Measurements from ENCODE around the gene SP5. TPM values are rescaled to one million over a fixed set of nuclear protein-coding genes. Genes with fewer than 3 reads are reported as not detected.

SP5 gene
- total RNA-seq (2022; extraction: Qiagen RNA extraction): 0.05 TPM in 1 of 5 replicates, not detected in the others

GRCh38 chr2:170715062-170715931 is at the start of gene SP5:
SP5 (plus strand) TSS chr2:170715337; CDS start chr2:170715513, 176 bp downstream.

Other genes with a start within 250 kb of the SP5 start
- gene ERICH2, start 55.0 kb downstream of the SP5 start, total RNA-seq (2022; extraction: Qiagen RNA extraction): not detected in 5 replicates
- gene GAD1, start 101.5 kb downstream of the SP5 start, total RNA-seq (2022; extraction: Qiagen RNA extraction): 0.53 to 0.67 TPM (median 0.61 TPM) in 5 replicates
- gene GORASP2, start 213.9 kb downstream of the SP5 start, total RNA-seq (2022; extraction: Qiagen RNA extraction): 79.0 to 111 TPM (median 87.5 TPM) in 5 replicates

Measured in A549 treated with CORT108297 at 1 μM for 4 hours (cell line).